Endothelial cell of hepatic sinusoid (primary cell): Measurements from ENCODE around the gene NOTCH1.
"Not testable (repeated sequence)": the region's sequence is repeated elsewhere in the genome, so short reads cannot be mapped to it uniquely, and the experiment has no call there.

ENCODE experiments used
- in situ Hi-C: cut with HindIII; loops from 2 replicates; pipeline ENCODE4 v1.10.0; 2017; ENCODE audit warnings: low sequenced_read_pairs

NOTCH1 gene

DNA sequence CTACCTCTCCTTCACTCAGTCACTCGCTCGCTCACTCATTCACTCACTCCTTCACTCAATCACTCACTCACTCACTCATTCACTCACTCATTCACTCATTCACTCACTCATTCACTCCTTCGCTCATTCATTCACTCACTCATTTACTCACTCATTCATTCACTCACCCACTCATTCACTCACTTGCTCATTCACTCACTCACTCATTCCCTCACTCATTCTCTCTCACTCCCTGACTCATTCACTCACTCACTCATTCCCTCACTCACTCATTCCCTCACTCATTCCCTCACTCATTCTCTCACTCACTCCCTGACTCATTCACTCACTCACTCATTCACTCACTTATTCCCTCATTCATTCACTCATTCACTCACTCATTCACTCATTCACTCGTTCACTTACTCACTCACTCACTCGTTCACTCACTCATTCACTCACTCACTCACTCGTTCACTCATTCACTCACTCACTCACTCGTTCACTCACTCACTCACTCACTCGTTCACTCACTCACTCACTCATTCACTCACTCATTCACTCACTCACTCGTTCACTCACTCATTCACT is 33.9 kb upstream of the NOTCH1 start:
- in situ Hi-C loops = not testable (repeated sequence)

DNA sequence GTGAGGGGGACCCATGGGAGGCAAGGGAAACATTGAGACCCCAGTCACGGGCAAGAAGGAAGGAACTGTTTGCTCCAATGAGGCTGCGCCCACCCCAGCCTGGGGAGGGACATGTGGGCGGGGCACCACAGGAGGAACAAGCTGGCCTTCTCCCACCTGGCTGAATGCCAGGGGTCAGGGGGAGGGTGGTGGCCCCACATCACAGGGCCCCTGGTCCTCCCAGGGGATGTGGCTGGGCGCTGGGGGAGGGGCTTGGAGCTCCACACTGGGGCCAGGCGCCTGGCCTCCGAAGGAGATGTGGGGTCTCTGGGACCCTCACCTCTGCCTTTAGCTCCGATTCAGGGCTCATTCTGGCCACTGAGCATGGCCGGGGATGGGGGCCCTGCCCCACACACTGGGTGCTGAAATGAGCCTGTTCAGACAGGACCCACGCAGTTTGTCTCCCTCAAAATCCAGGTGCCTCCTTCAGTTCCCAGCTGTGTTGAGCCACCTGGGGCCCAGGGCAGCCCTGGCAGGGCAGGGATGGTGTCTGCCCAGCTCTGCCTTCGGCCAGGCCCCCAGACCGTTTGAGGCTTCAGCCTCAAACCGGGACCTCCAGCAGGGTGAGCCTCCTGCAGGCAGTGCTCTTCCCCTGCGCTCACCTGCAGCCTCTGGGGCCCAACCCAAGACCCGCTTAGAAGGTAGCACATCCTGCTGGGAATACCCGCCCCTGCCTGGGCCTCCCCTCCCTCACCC is 33.2 kb upstream of the NOTCH1 start:
- in situ Hi-C loops = no loop called here

DNA sequence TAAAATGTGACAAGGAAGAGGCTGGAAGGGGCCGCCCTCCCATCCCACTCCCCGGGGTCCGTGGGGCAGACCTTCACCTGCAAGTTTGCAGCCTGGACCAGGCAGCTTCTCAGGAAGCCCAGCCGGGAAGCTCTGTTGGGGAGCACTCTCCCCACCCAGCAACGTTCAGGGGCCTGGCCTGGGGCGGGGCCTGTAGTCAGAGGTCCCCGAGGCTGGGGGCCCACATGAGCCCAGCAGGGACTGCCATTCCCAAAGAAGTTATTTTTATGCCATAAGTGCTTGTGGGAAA is 32.7 kb upstream of the NOTCH1 start:
- in situ Hi-C loops = no loop called here

DNA sequence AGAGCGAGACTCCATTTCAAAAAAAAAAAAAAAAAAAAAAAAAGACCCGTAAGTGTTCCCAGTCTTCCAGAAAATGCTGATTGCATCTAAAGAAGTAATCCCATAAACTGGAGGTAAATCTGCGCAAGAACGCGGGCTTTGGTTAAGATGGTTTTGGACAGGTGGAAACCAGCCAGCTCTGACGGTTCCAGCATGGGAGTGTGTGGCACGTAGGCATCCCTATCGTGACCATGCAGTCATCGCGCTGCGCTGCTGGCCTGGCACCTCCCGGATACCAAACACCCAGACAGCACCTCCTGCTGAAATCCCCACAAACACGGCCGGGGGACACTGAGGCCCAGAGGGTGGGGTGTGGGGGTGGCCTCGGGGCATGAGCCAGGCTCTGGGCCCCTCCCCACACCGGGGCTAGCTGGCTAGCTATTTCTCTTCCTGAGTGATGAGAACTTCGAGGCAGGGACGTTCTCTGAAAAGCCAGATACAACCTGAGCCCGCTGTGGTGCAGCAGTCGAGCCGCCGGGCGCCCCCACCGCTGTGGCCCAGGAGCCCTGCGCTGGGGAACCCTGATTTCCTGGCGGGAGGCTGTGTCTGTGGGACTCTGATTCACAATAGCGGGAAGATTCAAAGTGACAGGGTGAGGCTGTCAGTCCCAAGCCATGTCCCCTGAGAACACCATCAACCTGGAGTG is 32.2 kb upstream of the NOTCH1 start:
- in situ Hi-C loops = no loop called here

DNA sequence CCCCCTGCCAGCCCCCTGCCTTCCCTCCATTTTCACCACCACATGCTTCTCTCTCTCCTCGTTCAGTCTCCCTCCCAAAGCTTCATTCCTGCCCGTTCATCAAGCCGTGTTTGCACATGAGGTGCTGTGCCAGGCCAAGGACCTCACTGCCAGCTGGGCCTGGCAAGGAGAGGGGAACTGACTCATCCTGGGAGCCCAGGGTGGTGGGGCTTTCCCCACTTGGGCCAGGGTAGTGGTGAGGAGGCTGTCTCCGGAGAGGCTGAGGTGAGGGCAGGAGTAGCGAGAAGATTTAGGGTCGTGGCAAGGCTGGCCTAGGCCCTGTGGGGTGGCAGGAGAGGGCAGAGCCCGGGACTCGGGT is 30.4 kb upstream of the NOTCH1 start:
- in situ Hi-C loops = no loop called here

DNA sequence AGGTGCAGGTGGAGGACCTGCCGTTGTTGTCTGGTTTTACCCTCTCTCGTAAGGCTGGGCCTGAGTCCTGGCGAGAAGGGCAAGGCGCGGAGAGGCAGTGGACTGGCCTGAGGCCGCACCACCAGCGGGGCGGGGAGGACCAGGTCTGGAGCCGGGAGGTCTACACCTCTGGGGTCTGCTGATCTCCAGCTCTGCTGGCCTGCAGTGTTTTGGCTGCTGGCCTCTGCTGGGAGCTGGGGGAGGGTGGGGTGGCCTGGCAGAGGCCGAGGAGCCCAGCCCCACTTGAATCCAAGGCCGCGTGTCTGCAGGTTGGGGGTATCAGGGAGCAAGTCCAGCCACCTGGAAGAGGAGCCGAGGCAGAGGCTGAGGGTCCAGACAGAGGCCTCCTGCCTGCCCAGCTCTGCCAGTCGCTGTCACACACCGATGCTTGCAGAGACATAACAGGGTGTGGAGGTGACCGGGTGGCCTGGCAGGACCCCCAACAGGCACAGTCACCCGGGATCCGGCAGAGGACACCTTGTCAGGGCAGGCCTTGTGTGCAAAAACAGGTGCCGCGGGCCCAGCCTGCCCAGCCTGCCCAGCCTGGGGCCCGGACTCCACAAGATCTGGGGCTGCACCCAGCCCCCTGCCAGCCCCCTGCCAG is 29.9 kb upstream of the NOTCH1 start:
- in situ Hi-C loops = no loop called here

DNA sequence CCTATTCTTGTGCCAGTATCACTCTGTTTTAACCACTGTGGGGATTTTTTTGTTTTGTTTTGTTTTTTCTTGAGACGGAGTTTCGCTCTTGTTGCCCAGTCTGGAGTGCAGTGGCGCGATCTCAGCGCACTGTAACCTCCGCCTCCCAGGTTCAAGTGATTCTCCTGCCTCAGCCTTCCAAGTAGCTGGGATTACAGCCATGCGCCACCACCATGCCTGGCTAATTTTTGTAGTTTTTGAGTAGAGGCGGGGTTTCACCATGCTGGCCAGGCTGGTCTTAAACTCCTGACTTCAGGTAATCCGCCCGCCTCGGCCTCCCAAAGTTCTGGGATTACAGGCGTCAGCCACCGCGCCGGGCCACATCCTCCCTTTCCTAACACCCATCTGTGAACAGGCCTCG is 28.8 kb upstream of the NOTCH1 start:
- in situ Hi-C loops = not testable (repeated sequence)

DNA sequence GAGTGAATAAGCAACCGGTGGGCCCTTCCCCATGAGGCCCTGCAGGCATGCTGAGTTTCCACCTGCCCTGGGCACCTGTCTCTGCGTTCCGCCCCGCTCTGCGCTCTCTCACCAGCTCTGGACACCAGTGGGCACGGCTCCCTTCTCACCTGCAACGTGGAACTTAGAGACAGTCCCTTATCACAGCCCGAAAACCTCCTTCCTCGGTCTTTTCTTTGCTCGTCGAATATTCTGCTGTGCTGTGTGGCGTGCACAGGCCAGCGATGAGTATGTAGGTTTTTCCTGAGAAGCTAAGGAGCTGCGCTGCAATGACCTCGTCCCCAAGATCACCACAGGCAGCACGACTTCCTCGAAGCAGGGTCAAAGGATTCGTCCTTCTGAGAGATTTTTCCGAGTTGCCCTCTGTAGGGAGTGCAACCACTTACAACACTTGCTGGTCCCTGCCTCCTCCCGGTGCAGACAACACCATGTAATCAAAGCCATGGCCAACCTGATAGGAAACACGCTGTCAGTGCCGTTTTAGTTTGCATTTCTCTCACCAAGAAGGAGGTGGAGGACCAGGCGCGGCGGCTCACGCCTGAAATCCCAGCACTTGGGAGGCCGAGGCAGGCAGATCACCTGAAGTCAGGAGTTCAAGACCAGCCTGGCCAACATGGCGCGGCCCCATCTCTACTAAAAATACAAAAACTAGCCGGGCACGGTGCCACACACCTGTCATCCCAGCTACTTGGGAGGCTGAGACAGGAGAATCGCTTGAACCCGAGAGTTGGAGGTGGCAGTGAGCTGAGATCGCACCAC is 27.2 kb upstream of the NOTCH1 start:
- in situ Hi-C loops = no loop called here

DNA sequence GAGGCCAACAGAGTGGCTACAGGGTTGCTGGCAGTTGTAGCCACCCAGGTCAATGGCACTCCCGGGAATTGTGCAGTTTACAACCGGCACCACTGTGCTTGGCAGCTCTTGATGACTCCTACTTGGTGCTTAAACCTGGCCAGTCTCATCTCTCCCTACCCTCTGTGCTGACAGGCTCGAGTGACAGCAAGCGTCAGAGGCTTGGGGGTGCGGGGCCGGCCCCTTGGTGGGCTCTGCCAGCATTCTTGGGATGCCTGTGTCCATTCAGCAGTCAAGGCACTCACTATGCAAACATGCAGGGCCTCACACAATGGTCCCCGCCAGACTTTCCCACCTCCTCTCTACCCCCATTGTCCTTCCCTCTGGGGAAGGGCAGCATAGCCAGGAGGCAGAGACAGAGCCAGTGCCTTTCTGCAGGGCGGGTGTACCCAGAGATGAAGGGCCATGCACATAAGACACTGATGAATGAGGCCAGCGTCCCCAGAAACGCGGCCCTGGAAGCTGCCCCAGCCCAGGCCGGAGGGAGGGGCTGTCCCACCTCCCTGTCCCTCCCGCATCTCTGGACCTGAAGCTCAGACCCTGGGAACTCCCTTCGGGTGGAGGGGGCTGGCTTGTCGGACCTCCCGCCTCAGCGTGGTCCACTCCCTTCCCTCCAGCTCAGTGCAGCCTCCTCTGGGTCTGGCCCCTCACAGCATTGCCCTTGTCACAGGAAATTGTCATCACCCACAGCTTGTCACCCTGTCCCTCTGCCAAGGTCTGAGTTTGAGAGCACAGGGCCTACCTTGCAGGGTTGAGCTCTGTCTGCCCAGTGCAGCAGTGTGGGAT is 26.4 kb upstream of the NOTCH1 start:
- in situ Hi-C loops = no loop called here

DNA sequence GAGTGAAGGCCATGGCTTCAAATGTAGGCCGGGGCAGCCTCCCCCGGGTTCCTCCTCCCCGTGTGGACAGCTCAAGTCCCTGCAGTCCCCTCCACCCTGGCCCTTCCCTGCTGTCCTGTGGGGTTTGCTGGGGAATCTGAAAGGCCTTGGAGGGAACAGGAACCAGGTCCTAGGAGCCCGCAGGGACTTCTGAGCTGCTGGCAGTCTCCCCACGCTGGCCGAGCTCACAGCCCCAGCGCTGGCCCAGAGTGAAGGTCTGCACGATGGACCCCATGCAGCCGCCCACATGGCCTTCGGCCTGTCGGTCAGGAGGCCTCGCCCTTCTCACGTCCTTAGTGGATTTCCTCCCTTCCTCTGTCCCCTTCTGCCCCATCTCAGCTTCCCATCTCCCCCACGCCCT is 25.7 kb upstream of the NOTCH1 start:
- in situ Hi-C loops = no loop called here

DNA sequence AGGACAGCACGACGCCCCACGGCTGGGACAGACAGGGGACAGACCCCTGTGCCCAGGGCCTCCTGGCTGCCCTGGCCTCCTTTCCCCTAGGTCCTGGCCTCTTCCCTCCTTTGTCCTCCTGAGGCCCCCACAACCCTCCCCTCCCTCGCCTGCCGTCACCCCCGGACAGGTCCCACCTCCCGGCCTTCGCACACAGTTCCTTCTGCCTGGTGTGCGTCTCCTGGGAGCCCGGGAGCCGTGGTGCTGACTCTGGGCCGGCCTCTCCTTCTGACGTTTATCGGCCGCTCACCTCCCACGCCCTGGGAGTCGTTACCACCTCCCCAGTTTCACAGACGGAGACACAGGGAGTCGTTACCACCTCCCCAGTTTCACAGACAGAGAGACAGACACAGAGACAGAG is 25.1 kb upstream of the NOTCH1 start:
- in situ Hi-C loops = no loop called here

DNA sequence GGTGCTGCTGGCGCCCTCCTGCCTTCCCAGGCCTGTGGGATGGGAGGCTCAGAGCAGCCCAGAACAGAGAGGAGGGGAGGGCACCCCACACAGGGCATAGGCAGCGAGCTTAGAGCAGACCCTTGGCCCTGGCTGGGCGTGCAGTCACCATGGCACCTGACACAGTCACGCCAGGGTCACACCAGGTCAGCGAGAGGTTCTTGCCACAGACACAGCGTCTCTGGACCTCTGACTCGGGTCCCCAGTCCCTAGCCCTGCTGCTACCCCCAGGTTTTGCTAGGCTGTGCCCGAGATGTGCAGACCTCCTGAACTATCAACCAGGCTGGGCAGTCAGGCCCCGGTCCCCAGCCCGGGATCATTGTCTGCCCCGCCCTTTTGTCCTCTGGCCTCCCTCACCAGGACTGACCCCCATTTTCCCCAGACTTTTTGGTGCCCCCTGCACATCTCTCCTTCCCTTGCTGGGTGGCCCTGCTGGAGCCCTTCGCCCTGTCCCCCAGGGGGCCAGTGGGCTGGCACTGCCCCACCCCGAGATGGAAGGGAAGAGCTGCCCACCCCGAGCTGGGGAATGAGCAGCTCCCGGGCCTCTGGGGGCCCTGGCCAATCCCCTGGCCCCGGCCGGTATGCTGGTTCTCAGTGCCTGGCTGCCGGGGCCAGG is 24.5 kb upstream of the NOTCH1 start:
- in situ Hi-C loops = no loop called here

DNA sequence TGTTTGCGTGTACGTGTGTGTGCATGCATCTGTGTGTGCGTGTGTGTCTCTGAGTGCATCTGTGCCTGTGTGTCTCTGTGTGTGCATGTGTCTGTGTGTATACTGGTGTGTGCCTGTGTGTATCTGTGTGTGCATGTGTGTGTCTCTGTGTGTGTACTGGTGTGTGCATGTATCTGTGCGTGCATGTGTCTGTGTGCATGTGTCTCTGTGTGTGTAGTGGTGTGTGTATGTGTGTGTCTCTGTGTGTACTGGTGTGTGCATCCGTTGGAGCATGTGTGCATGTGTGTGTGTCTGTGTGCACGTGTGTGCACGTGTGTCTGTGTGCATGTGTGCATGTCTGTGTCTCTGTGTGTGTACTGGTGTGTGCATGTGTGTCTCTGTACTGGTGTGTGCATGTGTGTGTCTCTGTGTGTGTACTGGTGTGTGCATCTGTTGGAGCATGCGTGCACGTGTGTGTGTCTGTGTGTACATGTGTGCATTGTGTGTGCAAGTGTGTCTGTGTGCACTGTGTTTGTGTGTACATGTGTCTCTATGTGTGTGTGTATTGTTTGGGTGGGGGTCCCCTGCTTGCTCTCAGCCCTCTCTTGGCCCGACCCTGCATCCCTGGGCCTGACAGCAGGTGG is 23.8 kb upstream of the NOTCH1 start:
- in situ Hi-C loops = no loop called here

DNA sequence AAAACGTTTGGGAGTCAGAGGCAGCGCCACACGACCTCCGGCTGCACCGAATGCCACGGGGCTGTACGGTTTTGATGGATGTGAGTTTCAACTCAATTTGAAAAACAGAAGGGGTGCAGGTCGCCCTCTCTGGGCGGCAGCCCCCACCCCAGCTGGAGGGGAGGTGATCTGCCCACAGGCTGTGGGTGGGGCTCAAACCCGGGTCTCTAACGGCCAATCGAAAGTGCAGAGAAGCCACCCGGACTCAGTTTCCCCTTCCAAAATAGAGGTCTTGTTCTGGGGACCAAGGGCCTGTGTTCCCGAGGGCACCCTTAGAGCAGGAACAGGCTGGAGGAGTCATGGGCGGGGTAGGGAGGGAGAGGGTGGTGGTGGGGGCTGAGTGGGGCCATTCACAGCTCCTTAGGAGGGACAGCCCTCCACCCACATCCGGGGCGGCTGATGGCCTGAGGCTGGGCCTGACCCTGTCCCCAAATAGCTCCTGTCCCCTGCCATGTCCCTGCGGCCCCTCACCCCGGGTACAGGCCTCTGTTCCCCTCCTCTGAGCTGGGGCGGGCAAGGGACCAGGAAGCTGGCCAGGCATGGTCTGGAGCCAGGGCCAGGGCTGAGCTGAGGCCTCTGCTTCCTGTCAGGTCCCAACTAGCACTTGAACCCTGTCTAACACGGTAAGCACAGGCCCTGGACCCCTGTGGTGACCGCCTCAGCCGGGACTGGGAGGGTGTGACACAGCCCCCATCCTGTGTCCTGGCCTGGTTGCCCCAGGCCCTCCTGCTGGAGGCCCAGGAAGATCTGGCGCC is 22.6 kb upstream of the NOTCH1 start:
- in situ Hi-C loops = no loop called here

DNA sequence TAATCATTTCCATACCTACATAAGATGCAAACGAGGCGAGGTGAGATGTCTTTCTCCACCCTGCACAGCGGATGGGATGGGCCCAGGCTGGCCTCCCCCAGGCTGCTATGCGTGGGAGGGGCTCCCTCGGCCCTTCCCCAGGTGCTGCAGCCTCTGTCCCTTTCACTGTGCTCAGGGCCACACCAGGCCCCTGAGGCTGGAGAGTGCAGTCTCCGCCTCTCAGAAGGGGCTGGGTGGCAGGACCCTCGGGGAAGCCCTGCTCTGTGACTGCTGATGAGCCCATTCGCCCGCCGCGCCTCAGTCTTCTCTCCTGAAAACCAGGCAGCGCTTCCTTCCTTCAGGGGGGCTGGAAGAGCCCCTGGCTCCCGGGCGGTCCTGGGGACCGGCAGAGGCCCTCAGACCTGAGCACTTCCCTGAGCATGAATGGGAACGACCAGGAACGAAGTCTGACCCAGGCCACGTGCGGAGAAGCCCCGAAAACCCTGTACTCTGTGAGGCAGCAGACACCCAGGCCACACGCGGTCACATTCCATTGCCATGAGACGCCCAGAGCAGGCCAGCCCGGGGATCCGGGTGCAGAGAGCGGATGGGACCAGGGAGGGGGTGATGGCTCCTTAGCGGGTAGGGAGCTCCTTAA is 21.9 kb upstream of the NOTCH1 start:
- in situ Hi-C loops = no loop called here

DNA sequence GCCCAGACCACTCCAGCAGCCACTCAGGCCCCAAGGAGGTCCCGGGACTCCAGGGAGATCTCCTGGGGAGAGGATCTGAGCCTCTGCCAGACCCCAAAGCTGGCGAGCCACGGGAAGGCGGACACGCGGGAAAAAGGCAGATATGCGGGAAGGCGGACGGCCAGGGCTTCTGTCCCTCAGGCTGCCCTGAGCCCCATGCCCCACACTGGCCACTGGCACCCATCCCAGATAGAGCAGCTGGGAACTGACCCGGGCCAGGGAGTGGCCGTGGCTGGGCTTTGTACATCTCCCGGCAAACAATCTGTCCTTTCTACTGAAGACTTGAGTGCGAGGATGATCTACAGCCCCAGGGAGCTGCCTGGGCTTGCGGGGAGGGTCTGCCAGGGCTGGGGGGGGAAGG is 21.1 kb upstream of the NOTCH1 start:
- in situ Hi-C loops = no loop called here

DNA sequence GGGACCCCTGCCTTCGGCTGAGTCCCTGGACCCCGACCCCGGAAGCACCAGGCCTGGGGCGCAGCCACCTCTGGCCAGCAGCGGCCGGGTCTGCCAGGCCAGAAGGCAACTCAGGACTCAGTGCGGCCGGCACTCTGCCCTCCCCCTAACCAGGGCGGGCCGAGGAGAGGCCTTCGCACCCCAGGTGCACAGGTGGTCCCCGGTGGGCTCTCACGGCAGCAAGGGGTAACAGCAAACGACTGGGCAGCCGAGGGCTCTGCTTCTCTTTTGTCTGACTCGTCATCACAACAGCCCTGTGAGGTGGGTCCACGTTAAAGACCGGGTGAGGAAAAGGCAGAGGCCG is 20.7 kb upstream of the NOTCH1 start:
- in situ Hi-C loops = no loop called here

DNA sequence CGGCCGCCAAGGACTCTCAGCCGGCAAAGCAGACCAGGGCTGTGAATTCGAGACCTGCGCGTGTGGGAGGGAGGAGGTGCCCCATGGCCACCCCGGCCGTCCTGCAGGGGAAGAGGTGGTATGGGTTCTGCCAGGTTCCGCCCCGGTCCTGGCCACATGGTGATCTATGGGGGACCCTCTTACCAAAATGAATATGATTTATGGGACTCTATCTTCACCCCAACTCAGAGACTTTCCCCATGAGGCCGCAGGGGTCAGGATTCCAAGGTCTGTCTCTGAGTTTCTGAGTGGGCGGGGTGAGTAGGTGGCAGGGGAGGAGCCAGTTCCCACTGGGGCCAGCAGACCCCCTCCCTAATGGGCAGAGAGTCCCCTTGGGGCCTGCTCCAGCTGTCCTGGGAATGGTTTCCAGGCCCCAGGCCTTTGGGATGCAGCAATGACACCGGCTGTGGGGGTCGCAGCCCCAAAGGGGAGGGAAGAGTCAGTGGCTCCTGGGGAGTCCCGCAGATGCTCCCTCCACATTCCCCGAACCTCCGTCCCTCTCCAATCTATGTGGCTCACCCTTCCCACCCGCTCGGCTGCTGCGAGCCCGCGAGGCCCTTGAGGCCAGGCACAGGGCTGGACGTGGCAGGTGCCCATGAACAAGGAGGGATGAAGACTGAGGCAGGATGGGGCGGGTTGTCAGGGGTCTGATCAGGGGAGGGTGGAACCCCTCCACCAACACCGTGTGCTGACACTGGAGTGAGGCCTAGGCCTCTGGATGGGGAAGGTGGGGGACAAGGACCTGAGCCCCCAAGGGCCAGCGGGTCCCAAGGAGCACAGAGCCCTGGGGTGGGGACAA is 20.1 kb upstream of the NOTCH1 start:
- in situ Hi-C loops = no loop called here
